Adrenal gland (tissue), 12 donors: ENCODE measurements around the gene SLC26A4. TPM values are rescaled to one million over a fixed set of nuclear protein-coding genes. Genes with fewer than 3 reads are reported as not detected.
A peak's percentile ranks its signal among the peaks of the same experiment; 100 is the strongest.

ENCODE experiments used
- DNase-seq, 7 donors: peaks; one replicate each; pipeline ENCODE4 v3.0.0-alpha.2; 2019 to 2020
- H3K27ac ChIP-seq, 5 donors: fragments of 200-600 bp; sonication (generic) in 4 of 5; 1 replicate in 3 of 5; 2 replicates in 2 of 5; pipeline versions ENCODE4 v1.5.1 to v1.8.0; 2016 to 2020; ENCODE audit warnings: mild to moderate bottlenecking in 1 of 5
- H3K27me3 ChIP-seq: fragments of 200-600 bp; 2 replicates; pipeline ENCODE4 v1.8.0; 2021
- H3K36me3 ChIP-seq, 2 donors: fragments of 200-600 bp; replicated peaks in 1 of 2; 1 replicate in 1 of 2; 2 replicates in 1 of 2; pipeline versions ENCODE4 v1.5.1 to v1.8.0; 2018 to 2022
- H3K4me1 ChIP-seq, 2 donors: fragments of 200-600 bp; replicated peaks in 1 of 2; 1 replicate in 1 of 2; 2 replicates in 1 of 2; pipeline versions ENCODE4 v1.5.1 to v1.8.0; 2018 to 2021
- H3K4me3 ChIP-seq, 4 donors: fragments of 200-600 bp; sonication (generic) in 3 of 4; one replicate each; pipeline ENCODE4 v1.5.1; 2016 to 2018
- H3K9me3 ChIP-seq, 3 donors: fragments of 200-600 bp; sonication (generic) in 1 of 3; replicated peaks in 1 of 3; 1 replicate in 2 of 3; 2 replicates in 1 of 3; pipeline versions ENCODE4 v1.5.1 to v1.8.0; 2016 to 2021
- POLR2A ChIP-seq, 2 donors: fragments of 450-650 bp; IDR thresholded peaks; one replicate each; pipeline ENCODE4 v1.6.1; 2017; ENCODE audit warnings: antibody characterized with exemption in 2 of 2, mild to moderate bottlenecking in 2 of 2, moderate library complexity in 1 of 2
- WGBS, 4 donors: extraction: QIAGEN DNeasy Blood & Tissue Kit in 2 of 4; methylation state at CpG; one replicate each; pipeline versions ENCODE4 v1.1.5 to v1.1.7; 2013 to 2017; 5-methylcytosine and 5-hydroxymethylcytosine counted together
- intact Hi-C, 2 donors: fragments of 100-400 bp; cut with DNase I; formaldehyde crosslinking; loops; one replicate each; pipeline versions ENCODE4 v1.14.1 to v1.15.0; 2022 to 2023
- polyA plus RNA-seq, 3 donors: library from polyadenylated mRNA; stranded (reverse); fragments of 200-250 nt in 2 of 3; fragments of 350-450 nt in 1 of 3; fragmentation: Illumina TruSeq in 1 of 3; extraction: RNeasy Lipid Tissue Mini Kit (QIAGEN cat#74804) in 1 of 3; gene quantifications; one replicate each; pipeline ENCODE4 v1.2.3, GENCODE V29; 2013 to 2014
- total RNA-seq, 9 donors: library from RNA; depleted of rRNA in 4 of 9; stranded (reverse); fragments of >200 nt in 4 of 9; fragments of 120-200 nt in 1 of 9; fragmentation: NEBNext Ultra II Directional in 1 of 9; extraction: Animal tissue kit (Norgen Biotek cat#: 25700) in 1 of 9; gene quantifications; one replicate each; pipeline versions ENCODE4 v1.1.0 to v1.2.4, GENCODE V29; 2013 to 2023
- TF ChIP-seq, protein P1 (sequence below), 6 experiments: fragments of 450-650 bp in 4 of 6; fragments of 200-600 bp in 2 of 6; sonication (generic) in 1 of 6; IDR thresholded peaks; 1 replicate in 5 of 6; 2 replicates in 1 of 6; pipeline versions ENCODE4 v1.5.1 to v1.8.0; 2016 to 2021; ENCODE audit warnings: antibody characterized with exemption in 6 of 6, mild to moderate bottlenecking in 2 of 6, moderate library complexity in 1 of 6
- donor health status: healthy with polysubstance abuse.
- donor health status: Bipolar disorder and iron deficiency.
- donor health status: DM: yes; HTN: yes; CAD: no.
- donor health status: DM: no; HTN: no; CAD: no.
- donor health status: DM: no; HTN: no; CAD: no.
- donor health status: DM: yes; HTN: yes; CAD: no.

SLC26A4 gene
- total and polyA plus RNA-seq, 12 donors: 0.06 to 0.78 (median 0.17) TPM; not detected in 1

- Histone ChIP-seq H3K4me1 (peaks cover 0 to 13% of the 10 kb centered on the region in 2 donors), H3K9me3 (no peaks in the 10 kb centered on the region), H3K27ac (no peak overlapping the region), H3K4me3 (no peak overlapping the region), H3K36me3 (no peaks in the 10 kb centered on the region), H3K27me3 (no peaks in the 10 kb centered on the region)
- DNase-seq: no peak
- intact Hi-C loops: loop anchor here in 1 of 2 donors (10.0 kb wide), 1 partner anchor 1929 kb away; no protein-coding TSS in a partner anchor
- 73 to 91% (median 87%) methylated on average over 1 of the region's 1 CpG for WGBS, 4 donors
- TF ChIP-seq, protein P1, sequence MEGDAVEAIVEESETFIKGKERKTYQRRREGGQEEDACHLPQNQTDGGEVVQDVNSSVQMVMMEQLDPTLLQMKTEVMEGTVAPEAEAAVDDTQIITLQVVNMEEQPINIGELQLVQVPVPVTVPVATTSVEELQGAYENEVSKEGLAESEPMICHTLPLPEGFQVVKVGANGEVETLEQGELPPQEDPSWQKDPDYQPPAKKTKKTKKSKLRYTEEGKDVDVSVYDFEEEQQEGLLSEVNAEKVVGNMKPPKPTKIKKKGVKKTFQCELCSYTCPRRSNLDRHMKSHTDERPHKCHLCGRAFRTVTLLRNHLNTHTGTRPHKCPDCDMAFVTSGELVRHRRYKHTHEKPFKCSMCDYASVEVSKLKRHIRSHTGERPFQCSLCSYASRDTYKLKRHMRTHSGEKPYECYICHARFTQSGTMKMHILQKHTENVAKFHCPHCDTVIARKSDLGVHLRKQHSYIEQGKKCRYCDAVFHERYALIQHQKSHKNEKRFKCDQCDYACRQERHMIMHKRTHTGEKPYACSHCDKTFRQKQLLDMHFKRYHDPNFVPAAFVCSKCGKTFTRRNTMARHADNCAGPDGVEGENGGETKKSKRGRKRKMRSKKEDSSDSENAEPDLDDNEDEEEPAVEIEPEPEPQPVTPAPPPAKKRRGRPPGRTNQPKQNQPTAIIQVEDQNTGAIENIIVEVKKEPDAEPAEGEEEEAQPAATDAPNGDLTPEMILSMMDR (IDR thresholded peaks at IDR 0.05): no peak
- no peak for TF ChIP-seq POLR2A (IDR thresholded peaks at IDR 0.05)
These were observed 16.7 kb upstream of the SLC26A4 start for GRCh38 chr7:107643938-107644308.

- H3K27ac ChIP-seq: no peak overlapping the region
- H3K4me3 ChIP-seq: no peak overlapping the region
- intact Hi-C loops: loop anchor here in 1 of 2 donors (10.0 kb wide), 1 partner anchor 1930 kb away; no protein-coding TSS in a partner anchor
- H3K36me3 ChIP-seq: no peaks in the 10 kb centered on the region
- DNase-seq: peak in 1 of 7 donors; percentile 17
- TF ChIP-seq, protein P1 (IDR thresholded peaks at IDR 0.05): no peak
- no peak for TF ChIP-seq POLR2A (IDR thresholded peaks at IDR 0.05)
- 56 to 61% (median 59%) methylated on average over 9 of the region's 9 CpGs for WGBS, 4 donors
- H3K27me3 ChIP-seq: no peaks in the 10 kb centered on the region
- H3K9me3 ChIP-seq: no peaks in the 10 kb centered on the region
- H3K4me1 ChIP-seq: peaks cover 0 to 13% of the 10 kb centered on the region in 2 donors
These were observed 16.2 kb upstream of the SLC26A4 start for GRCh38 chr7:107644309-107644974.

- Histone ChIP-seq H3K9me3 (no peaks in the 10 kb centered on the region), H3K36me3 (no peaks in the 10 kb centered on the region), H3K4me3 (no peak overlapping the region), H3K4me1 (no peaks in the 10 kb centered on the region), H3K27me3 (no peaks in the 10 kb centered on the region), H3K27ac (no peak overlapping the region)
- DNase-seq: no peak
- intact Hi-C loops: no loop called here
- TF ChIP-seq, protein P1 (IDR thresholded peaks at IDR 0.05): no peak
- TF ChIP-seq POLR2A (IDR thresholded peaks at IDR 0.05): no peak
- WGBS, 4 donors: 89 to 92% (median 90%) methylated on average over 5 of the region's 5 CpGs
These were observed 8.0 kb upstream of the SLC26A4 start for GRCh38 chr7:107652642-107653041.

- no peak overlapping the region for H3K4me3 ChIP-seq
- H3K27ac ChIP-seq: no peak overlapping the region
- H3K9me3 ChIP-seq: no peaks in the 10 kb centered on the region
- TF ChIP-seq POLR2A (IDR thresholded peaks at IDR 0.05): no peak
- TF ChIP-seq, protein P1 (IDR thresholded peaks at IDR 0.05): no peak
- peaks cover 19% of the 10 kb centered on the region for H3K27me3 ChIP-seq
- H3K4me1 ChIP-seq: peaks cover 8 to 9% of the 10 kb centered on the region in 2 donors
- intact Hi-C loops: no loop called here
- no peak for DNase-seq
- no peaks in the 10 kb centered on the region for H3K36me3 ChIP-seq
These were observed 2.2 kb upstream of the SLC26A4 start for GRCh38 chr7:107658467-107658866.
